ENCODE measurements around the gene TAPT1. TPM values are rescaled to one million over a fixed set of nuclear protein-coding genes. Genes with fewer than 3 reads are reported as not detected.
A peak's percentile ranks its signal among the peaks of the same experiment; 100 is the strongest.
"Not testable (repeated sequence)": the region's sequence is repeated elsewhere in the genome, so short reads cannot be mapped to it uniquely, and the experiment has no call there.

Gene TAPT1
- polyA plus RNA-seq, 4 donors: 7.3 to 22.3 (median 13.6) TPM

- H3K27ac ChIP-seq (ENCODE audit: low read depth in 1 of 3, low read length in 2 of 3): peak overlapping the region in 2 of 3 donors; percentile 42 to 68
- FAIRE-seq: no peak
- peaks cover 0 to 31% (median 4%) of the 10 kb centered on the region in 3 donors for H3K4me1 ChIP-seq (ENCODE audit: control insufficient read depth in 3 of 3, insufficient read depth in 2 of 3, low read depth in 1 of 3, low read length in 2 of 3)
- peaks cover 1 to 7% (median 1%) of the 10 kb centered on the region in 3 donors for H3K36me3 ChIP-seq (ENCODE audit: control insufficient read depth in 3 of 3, insufficient read depth in 2 of 3, low read depth in 1 of 3, low read length in 3 of 3)
- WGBS, 3 donors: 30 to 52% (median 42%) methylated on average over 14 of the region's 14 CpGs
- DNase-seq: no peak
- no peaks in the 10 kb centered on the region for H3K27me3 ChIP-seq (ENCODE audit: control insufficient read depth in 3 of 3, insufficient read depth in 3 of 3, low read length in 3 of 3)
- H3K4me3 ChIP-seq (ENCODE audit: low read depth in 1 of 3, low read length in 3 of 3): no peak overlapping the region
- H3K9me3 ChIP-seq (ENCODE audit: control insufficient read depth in 2 of 2, insufficient read depth in 1 of 2, low read depth in 1 of 2, low read length in 1 of 2): peaks cover 0 to 3% of the 10 kb centered on the region in 2 donors
These were observed 68.4 kb downstream of the TAPT1 start for GRCh38 chr4:16157609-16158503.

DNA sequence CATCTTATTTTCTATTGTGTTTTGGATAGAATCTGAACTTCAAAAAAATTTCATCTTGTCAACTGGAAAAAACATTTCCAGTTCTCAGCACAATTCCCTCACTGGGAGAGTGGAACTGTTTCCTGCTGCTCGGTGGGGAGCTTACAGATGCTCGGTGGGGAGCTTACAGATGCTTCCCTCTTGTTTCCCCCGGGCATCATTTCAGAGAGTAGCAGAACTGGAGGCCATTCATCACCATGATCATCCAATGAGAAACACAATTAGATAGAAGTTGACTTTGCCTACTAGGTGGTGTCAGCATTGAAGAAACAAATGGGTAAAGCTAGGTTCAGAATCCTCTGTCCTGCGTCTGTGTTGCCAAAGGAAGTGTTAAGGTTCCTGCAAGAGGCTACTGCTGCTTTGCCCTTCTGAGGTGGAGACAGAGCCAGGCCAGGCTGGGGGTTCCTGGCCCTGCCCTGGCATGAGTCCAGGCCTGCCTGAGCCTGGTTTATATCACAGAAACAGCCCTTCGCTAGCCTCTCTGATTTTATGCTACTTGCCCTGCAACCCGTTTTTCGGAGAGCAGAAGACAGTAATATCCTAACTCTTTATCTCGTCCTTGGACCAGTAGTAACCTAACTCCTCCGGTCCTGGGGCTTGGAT lies 70.6 kb downstream of the TAPT1 start:
- 67 to 86% (median 85%) methylated on average over 9 of the region's 9 CpGs for WGBS, 3 donors
- peaks cover 0 to 31% (median 4%) of the 10 kb centered on the region in 3 donors for H3K4me1 ChIP-seq (ENCODE audit: control insufficient read depth in 3 of 3, insufficient read depth in 2 of 3, low read depth in 1 of 3, low read length in 2 of 3)
- DNase-seq (no peak), FAIRE-seq (no peak)
- H3K9me3 ChIP-seq (ENCODE audit: control insufficient read depth in 2 of 2, insufficient read depth in 1 of 2, low read depth in 1 of 2, low read length in 1 of 2): peaks cover 0 to 3% of the 10 kb centered on the region in 2 donors
- no peak overlapping the region for H3K27ac ChIP-seq (ENCODE audit: low read depth in 1 of 3, low read length in 2 of 3)
- no peaks in the 10 kb centered on the region for H3K27me3 ChIP-seq (ENCODE audit: control insufficient read depth in 3 of 3, insufficient read depth in 3 of 3, low read length in 3 of 3)
- H3K36me3 ChIP-seq (ENCODE audit: control insufficient read depth in 3 of 3, insufficient read depth in 2 of 3, low read depth in 1 of 3, low read length in 3 of 3): peaks cover 0 to 3% (median 0%) of the 10 kb centered on the region in 3 donors
- no peak overlapping the region for H3K4me3 ChIP-seq (ENCODE audit: low read depth in 1 of 3, low read length in 3 of 3)

DNA sequence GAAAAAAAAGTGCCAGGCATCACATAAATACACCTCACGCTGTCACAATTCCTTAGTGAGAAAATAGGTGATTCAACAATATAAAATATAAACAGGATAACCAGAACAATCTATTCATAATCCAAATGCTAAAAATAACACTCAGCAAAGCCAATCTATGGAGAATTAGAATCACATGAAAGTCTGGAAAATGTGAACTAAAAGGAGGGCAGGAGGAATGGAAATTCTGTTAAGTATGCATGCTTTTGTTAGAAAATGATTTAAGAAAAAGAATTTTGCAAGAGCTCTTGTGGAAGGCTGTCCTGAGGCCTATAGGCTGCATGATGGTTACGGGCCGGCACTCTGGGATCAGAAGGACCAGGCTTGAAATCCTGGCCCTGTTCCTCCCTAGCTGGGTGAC lies 71.8 kb downstream of the TAPT1 start:
- no peak overlapping the region for H3K27ac ChIP-seq (ENCODE audit: low read depth in 1 of 3, low read length in 2 of 3)
- no peaks in the 10 kb centered on the region for H3K27me3 ChIP-seq (ENCODE audit: control insufficient read depth in 3 of 3, insufficient read depth in 3 of 3, low read length in 3 of 3)
- DNase-seq: no peak
- no peaks in the 10 kb centered on the region for H3K36me3 ChIP-seq (ENCODE audit: control insufficient read depth in 3 of 3, insufficient read depth in 2 of 3, low read depth in 1 of 3, low read length in 3 of 3)
- 91 to 96% (median 92%) methylated on average over 3 of the region's 3 CpGs for WGBS, 3 donors
- H3K4me1 ChIP-seq (ENCODE audit: control insufficient read depth in 3 of 3, insufficient read depth in 2 of 3, low read depth in 1 of 3, low read length in 2 of 3): peaks cover 0 to 20% (median 2%) of the 10 kb centered on the region in 3 donors
- no peak overlapping the region for H3K4me3 ChIP-seq (ENCODE audit: low read depth in 1 of 3, low read length in 3 of 3)
- no peak for FAIRE-seq
- H3K9me3 ChIP-seq (ENCODE audit: control insufficient read depth in 2 of 2, insufficient read depth in 1 of 2, low read depth in 1 of 2, low read length in 1 of 2): no peaks in the 10 kb centered on the region

DNA sequence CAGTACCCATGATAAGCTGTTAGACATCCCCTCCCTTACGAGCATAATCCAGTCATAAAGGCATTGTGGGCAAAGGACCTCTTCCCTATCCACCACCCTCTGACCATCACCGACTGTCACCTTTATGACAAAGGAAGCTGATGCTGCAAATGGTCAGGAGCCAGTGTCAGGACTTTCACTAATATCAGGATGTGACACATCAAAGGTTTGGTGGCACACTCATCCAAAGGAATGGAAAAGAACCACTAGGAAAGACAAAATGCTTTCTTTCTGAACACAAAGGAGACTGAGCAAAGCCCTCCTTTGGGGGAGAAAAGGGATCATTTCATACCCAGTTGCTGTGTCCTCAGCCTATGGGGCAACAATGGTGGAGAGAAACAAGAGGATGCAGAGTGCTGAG lies 75.6 kb downstream of the TAPT1 start:
- Histone ChIP-seq H3K27ac (ENCODE audit: low read depth in 1 of 3, low read length in 2 of 3) (no peak overlapping the region), H3K4me3 (ENCODE audit: low read depth in 1 of 3, low read length in 3 of 3) (no peak overlapping the region), H3K27me3 (ENCODE audit: control insufficient read depth in 3 of 3, insufficient read depth in 3 of 3, low read length in 3 of 3) (no peaks in the 10 kb centered on the region), H3K36me3 (ENCODE audit: control insufficient read depth in 3 of 3, insufficient read depth in 2 of 3, low read depth in 1 of 3, low read length in 3 of 3) (no peaks in the 10 kb centered on the region), H3K4me1 (ENCODE audit: control insufficient read depth in 3 of 3, insufficient read depth in 2 of 3, low read depth in 1 of 3, low read length in 2 of 3) (no peaks in the 10 kb centered on the region), H3K9me3 (ENCODE audit: control insufficient read depth in 2 of 2, insufficient read depth in 1 of 2, low read depth in 1 of 2, low read length in 1 of 2) (peaks cover 0 to 7% of the 10 kb centered on the region in 2 donors)
- 88 to 97% (median 92%) methylated on average over 2 of the region's 2 CpGs for WGBS, 3 donors
- FAIRE-seq (no peak), DNase-seq (no peak)

DNA sequence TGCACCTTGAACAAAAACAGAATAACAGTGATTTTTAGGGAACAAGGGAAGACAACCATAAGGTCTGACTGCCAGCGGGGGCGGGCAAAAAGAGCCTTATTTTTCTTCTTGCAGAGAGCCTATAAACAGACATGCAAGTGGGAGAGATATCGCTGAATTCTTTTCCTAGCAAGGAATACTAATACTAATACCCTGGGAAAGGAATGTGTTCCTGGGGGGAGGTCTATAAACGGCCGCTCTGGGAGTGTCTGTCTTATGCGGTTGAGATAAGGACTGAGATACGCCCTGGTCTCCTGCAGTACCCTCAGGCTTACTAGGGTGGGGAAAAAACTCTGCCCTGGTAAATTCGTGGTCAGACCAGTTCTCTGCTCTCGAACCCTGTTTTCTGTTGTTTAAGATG lies 81.4 kb downstream of the TAPT1 start:
- Histone ChIP-seq H3K4me1 (ENCODE audit: control insufficient read depth in 3 of 3, insufficient read depth in 2 of 3, low read depth in 1 of 3, low read length in 2 of 3) (peaks cover 7 to 29% (median 12%) of the 10 kb centered on the region in 3 donors), H3K9me3 (ENCODE audit: control insufficient read depth in 2 of 2, insufficient read depth in 1 of 2, low read depth in 1 of 2, low read length in 1 of 2) (peaks cover 0 to 26% of the 10 kb centered on the region in 2 donors)
- not testable (repeated sequence) for FAIRE-seq; DNase-seq; H3K36me3 ChIP-seq (ENCODE audit: control insufficient read depth in 3 of 3, insufficient read depth in 2 of 3, low read depth in 1 of 3, low read length in 3 of 3); H3K4me3 ChIP-seq (ENCODE audit: low read depth in 1 of 3, low read length in 3 of 3); H3K27ac ChIP-seq (ENCODE audit: low read depth in 1 of 3, low read length in 2 of 3); H3K27me3 ChIP-seq (ENCODE audit: control insufficient read depth in 3 of 3, insufficient read depth in 3 of 3, low read length in 3 of 3)
- WGBS, 3 donors: 85 to 91% (median 87%) methylated on average over 9 of the region's 9 CpGs

- FAIRE-seq (no peak), DNase-seq (peak; percentile 76 to 93)
- no peak overlapping the region for H3K4me3 ChIP-seq (ENCODE audit: low read depth in 1 of 3, low read length in 3 of 3)
- WGBS, 3 donors: 31 to 66% (median 38%) methylated on average over 5 of the region's 5 CpGs
- H3K27ac ChIP-seq (ENCODE audit: low read depth in 1 of 3, low read length in 2 of 3): peak overlapping the region; percentile 46 to 85 (median 57)
- H3K36me3 ChIP-seq (ENCODE audit: control insufficient read depth in 3 of 3, insufficient read depth in 2 of 3, low read depth in 1 of 3, low read length in 3 of 3): no peaks in the 10 kb centered on the region
- no peaks in the 10 kb centered on the region for H3K27me3 ChIP-seq (ENCODE audit: control insufficient read depth in 3 of 3, insufficient read depth in 3 of 3, low read length in 3 of 3)
- H3K4me1 ChIP-seq (ENCODE audit: control insufficient read depth in 3 of 3, insufficient read depth in 2 of 3, low read depth in 1 of 3, low read length in 2 of 3): peaks cover 8 to 35% (median 12%) of the 10 kb centered on the region in 3 donors
- peaks cover 0 to 26% of the 10 kb centered on the region in 2 donors for H3K9me3 ChIP-seq (ENCODE audit: control insufficient read depth in 2 of 2, insufficient read depth in 1 of 2, low read depth in 1 of 2, low read length in 1 of 2)
These were observed 83.5 kb downstream of the TAPT1 start for GRCh38 chr4:16142598-16143310.

DNA sequence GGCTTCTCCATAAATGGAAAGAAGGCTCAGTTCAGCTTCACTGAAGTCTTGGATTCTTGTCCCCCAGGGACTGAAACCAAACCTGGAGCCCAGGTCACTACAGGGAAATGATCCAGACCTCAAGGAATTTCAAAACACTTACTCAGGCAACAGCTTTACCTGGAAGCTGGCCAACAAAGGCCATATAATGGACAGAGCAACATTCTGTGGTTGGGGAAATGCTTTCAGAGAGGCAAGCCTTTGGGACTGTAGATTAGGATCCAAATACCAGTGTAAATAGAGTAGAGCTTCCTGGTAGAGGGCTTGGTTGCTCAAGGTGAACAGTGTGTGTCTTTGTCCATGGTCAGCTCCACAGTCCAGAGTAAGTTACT lies 85.4 kb downstream of the TAPT1 start:
- no peak for FAIRE-seq

GRCh38 chr4:16140231-16140878 lies 85.9 kb downstream of the TAPT1 start:
- no peaks in the 10 kb centered on the region for H3K27me3 ChIP-seq (ENCODE audit: control insufficient read depth in 3 of 3, insufficient read depth in 3 of 3, low read length in 3 of 3)
- DNase-seq (no peak), FAIRE-seq (no peak)
- H3K9me3 ChIP-seq (ENCODE audit: control insufficient read depth in 2 of 2, insufficient read depth in 1 of 2, low read depth in 1 of 2, low read length in 1 of 2): peaks cover 0 to 26% of the 10 kb centered on the region in 2 donors
- H3K4me3 ChIP-seq (ENCODE audit: low read depth in 1 of 3, low read length in 3 of 3): no peak overlapping the region
- 55 to 72% (median 59%) methylated on average over 3 to 4 of the region's 4 CpGs for WGBS, 3 donors
- peaks cover 8 to 35% (median 12%) of the 10 kb centered on the region in 3 donors for H3K4me1 ChIP-seq (ENCODE audit: control insufficient read depth in 3 of 3, insufficient read depth in 2 of 3, low read depth in 1 of 3, low read length in 2 of 3)
- no peaks in the 10 kb centered on the region for H3K36me3 ChIP-seq (ENCODE audit: control insufficient read depth in 3 of 3, insufficient read depth in 2 of 3, low read depth in 1 of 3, low read length in 3 of 3)
- H3K27ac ChIP-seq (ENCODE audit: low read depth in 1 of 3, low read length in 2 of 3): peak overlapping the region; percentile 65 to 85 (median 84)

More for the DNA sequence above, 85.4 kb downstream of the TAPT1 start:
- Histone ChIP-seq H3K27me3 (ENCODE audit: control insufficient read depth in 3 of 3, insufficient read depth in 3 of 3, low read length in 3 of 3) (no peaks in the 10 kb centered on the region), H3K9me3 (ENCODE audit: control insufficient read depth in 2 of 2, insufficient read depth in 1 of 2, low read depth in 1 of 2, low read length in 1 of 2) (peaks cover 0 to 25% of the 10 kb centered on the region in 2 donors), H3K4me1 (ENCODE audit: control insufficient read depth in 3 of 3, insufficient read depth in 2 of 3, low read depth in 1 of 3, low read length in 2 of 3) (peaks cover 8 to 35% (median 12%) of the 10 kb centered on the region in 3 donors), H3K27ac (ENCODE audit: low read depth in 1 of 3, low read length in 2 of 3) (peak overlapping the region; percentile 65 to 85 (median 84)), H3K36me3 (ENCODE audit: control insufficient read depth in 3 of 3, insufficient read depth in 2 of 3, low read depth in 1 of 3, low read length in 3 of 3) (no peaks in the 10 kb centered on the region), H3K4me3 (ENCODE audit: low read depth in 1 of 3, low read length in 3 of 3) (no peak overlapping the region)
- peak; percentile 81 to 95 for DNase-seq
